GM12892 (cell line): ENCODE data around the gene TADA2A.

Source experiments
- POLR2A ChIP-seq: IDR thresholded peaks from 2 replicates; pipeline ENCODE4 v1.6.1; 2011; ENCODE audit warnings: low read depth, low read length, control low read depth
- POLR2AphosphoS5 ChIP-seq: IDR thresholded peaks from 2 replicates; pipeline ENCODE4 v1.6.1; 2011; ENCODE audit warnings: low read depth, low read length, control low read depth

DNA sequence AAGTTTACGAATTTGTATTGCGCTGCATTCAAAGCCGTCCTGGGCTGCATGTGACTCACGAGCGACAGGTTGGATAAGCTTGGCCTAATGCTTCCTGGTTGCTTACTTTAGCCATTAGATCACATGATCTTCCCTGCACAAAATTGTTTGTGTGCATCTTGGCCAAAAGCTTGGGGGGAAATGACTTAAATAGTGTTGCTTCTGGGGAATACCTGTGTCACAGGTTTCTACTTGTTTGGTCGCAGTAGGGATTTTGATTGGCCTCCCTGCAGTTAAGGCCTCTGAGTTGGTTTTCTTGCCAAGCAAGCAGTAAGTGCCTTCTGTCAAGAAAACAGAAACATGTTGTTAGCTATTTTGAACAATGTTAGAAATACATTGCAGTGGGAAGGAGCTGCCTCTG, 43.4 kb downstream of the TADA2A start:
- TF ChIP-seq POLR2A: no peak
- no peak for TF ChIP-seq POLR2AphosphoS5
